ENCODE data around the gene MYT1. TPM values are rescaled to one million over a fixed set of nuclear protein-coding genes. Genes with fewer than 3 reads are reported as not detected.

Gene MYT1
- total RNA-seq, 2 donors from 2014 or later: 0.19 to 0.22 TPM

- DNase-seq: no peak
- intact Hi-C loops (cut with DNase I): no loop called here
- H3K9me3 ChIP-seq: no peaks in the 10 kb centered on the region
- no peak overlapping the region for H3K9ac ChIP-seq (ENCODE audit: low read depth in 2 of 2, low read length in 2 of 2)
- H3K27me3 ChIP-seq: no peaks in the 10 kb centered on the region
- no peak overlapping the region for H3K4me3 ChIP-seq
- no peaks in the 10 kb centered on the region for H3K4me1 ChIP-seq
- peaks cover 5% of the 10 kb centered on the region for H3K36me3 ChIP-seq
- TF ChIP-seq CTCF (IDR thresholded peaks at IDR 0.05): no peak
- H3K27ac ChIP-seq: no peak overlapping the region
Observed at GRCh38 chr20:64264091-64264490, 99.8 kb downstream of the MYT1 start.

- Histone ChIP-seq H3K9ac (ENCODE audit: low read depth in 2 of 2, low read length in 2 of 2) (no peak overlapping the region), H3K9me3 (no peaks in the 10 kb centered on the region), H3K4me1 (no peaks in the 10 kb centered on the region), H3K27ac (no peak overlapping the region), H3K4me3 (no peak overlapping the region), H3K27me3 (no peaks in the 10 kb centered on the region), H3K36me3 (peaks cover 5% of the 10 kb centered on the region)
- intact Hi-C loops (cut with DNase I): no loop called here
- no peak for TF ChIP-seq CTCF (IDR thresholded peaks at IDR 0.05)
- DNase-seq: no peak
Observed at GRCh38 chr20:64265201-64265600, 100.9 kb downstream of the MYT1 start.

GRCh38 chr20:64266988-64267387 is 102.7 kb downstream of the MYT1 start:
- Histone ChIP-seq H3K27ac (no peak overlapping the region), H3K4me1 (no peaks in the 10 kb centered on the region), H3K36me3 (peaks cover 5% of the 10 kb centered on the region), H3K4me3 (no peak overlapping the region), H3K9ac (ENCODE audit: low read depth in 2 of 2, low read length in 2 of 2) (no peak overlapping the region), H3K27me3 (no peaks in the 10 kb centered on the region), H3K9me3 (no peaks in the 10 kb centered on the region)
- no peak for TF ChIP-seq CTCF (IDR thresholded peaks at IDR 0.05)
- intact Hi-C loops (cut with DNase I): no loop called here
- no peak for DNase-seq

GRCh38 chr20:64268174-64268573 is 103.9 kb downstream of the MYT1 start:
- no peaks in the 10 kb centered on the region for H3K27me3 ChIP-seq
- peaks cover 5% of the 10 kb centered on the region for H3K36me3 ChIP-seq
- no peaks in the 10 kb centered on the region for H3K9me3 ChIP-seq
- no peak overlapping the region for H3K9ac ChIP-seq (ENCODE audit: low read depth in 2 of 2, low read length in 2 of 2)
- no peak for TF ChIP-seq CTCF (IDR thresholded peaks at IDR 0.05)
- no peak overlapping the region for H3K4me3 ChIP-seq
- no peak overlapping the region for H3K27ac ChIP-seq
- DNase-seq: no peak
- H3K4me1 ChIP-seq: no peaks in the 10 kb centered on the region
- intact Hi-C loops (cut with DNase I): no loop called here

GRCh38 chr20:64269604-64270411 is 105.6 kb downstream of the MYT1 start:
- Histone ChIP-seq H3K4me3 (no peak overlapping the region), H3K36me3 (peaks cover 5% of the 10 kb centered on the region), H3K27me3 (no peaks in the 10 kb centered on the region), H3K9ac (ENCODE audit: low read depth in 2 of 2, low read length in 2 of 2) (no peak overlapping the region), H3K27ac (no peak overlapping the region), H3K9me3 (no peaks in the 10 kb centered on the region), H3K4me1 (no peaks in the 10 kb centered on the region)
- no peak for TF ChIP-seq CTCF (IDR thresholded peaks at IDR 0.05)
- intact Hi-C loops (cut with DNase I): no loop called here
- DNase-seq: no peak

Measured in colonic mucosa (tissue), 4 donors.